ENCODE measurements around the gene RNF144B.

- no peak for TF ChIP-seq POLR2A (IDR thresholded peaks at IDR 0.05; ENCODE audit: low read depth, low read length)
- no peak for TF ChIP-seq POLR2AphosphoS5 (IDR thresholded peaks at IDR 0.05; ENCODE audit: low read depth, low read length)
- no peak for TF ChIP-seq TAF1 (IDR thresholded peaks at IDR 0.05; ENCODE audit: borderline replicate concordance, low read depth, low read length)
These were observed 84.2 kb downstream of the RNF144B start for GRCh38 chr6:18471232-18471964.

Measured in GM12892 (cell line).